SK-N-SH (cell line): ENCODE data around the gene CAMK4. TPM values are rescaled to one million over a fixed set of nuclear protein-coding genes. Genes with fewer than 3 reads are reported as not detected.

Experiments used
- CTCF ChIA-PET: fragments of 300-600, 350-600 bp; formaldehyde crosslinking; extraction: SDS; loops from one replicate; lab custom pipeline; 2021; lab: Yijun Ruan, JAX
- POLR2A ChIA-PET: fragments of 350-600 bp; sonication (Branson Sonifier 250); formaldehyde crosslinking; extraction: SDS; loops from one replicate; lab custom pipeline; 2020; ENCODE audit warnings: antibody characterized with exemption, inconsistent platforms; lab: Yijun Ruan, JAX
- DNase-seq: peaks from one replicate; pipeline ENCODE4 v3.0.0; 2012
- H2AFZ ChIP-seq: fragments of 200-600 bp; sonication (generic); 2 replicates; pipeline ENCODE4 v1.8.1; 2016; ENCODE audit warnings: antibody characterized with exemption, mild to moderate bottlenecking, low read depth
- H3F3A ChIP-seq: fragments of 200-600 bp; sonication (generic); replicated peaks from 2 replicates; pipeline ENCODE3; 2016; ENCODE audit warnings: antibody characterized with exemption, mild to moderate bottlenecking; ENCODE audit not compliant: insufficient read depth
- H3K27ac ChIP-seq, 2 experiments: fragments of 200-500 bp in 1 of 2; fragments of 200-600 bp in 1 of 2; sonication (Bioruptor generic) in 1 of 2; sonication (generic), shearing (Covaris generic) in 1 of 2; 2 replicates each; pipeline versions ENCODE4 v1.5.1 to v1.6.1; 2014 to 2016; ENCODE audit warnings: low read depth in 2 of 2, inconsistent platforms in 1 of 2, low read length in 1 of 2, mild to moderate bottlenecking in 1 of 2, mixed read lengths in 1 of 2
- H3K27me3 ChIP-seq: fragments of 200-600 bp; sonication (generic), shearing (Covaris generic); 2 replicates; pipeline ENCODE4 v1.6.1; 2016; ENCODE audit warnings: mixed run types; ENCODE audit not compliant: insufficient read depth
- H3K36me3 ChIP-seq, 2 experiments: fragments of 200-500 bp in 1 of 2; fragments of 200-600 bp in 1 of 2; sonication (Bioruptor generic) in 1 of 2; sonication (generic) in 1 of 2; replicated peaks in 1 of 2; 2 replicates each; pipeline versions ENCODE3 to v1.5.1; 2014 to 2016; ENCODE audit warnings: low read length in 1 of 2, mild to moderate bottlenecking in 1 of 2; ENCODE audit not compliant: insufficient read depth in 2 of 2, control insufficient read depth in 1 of 2
- H3K4me1 ChIP-seq, 2 experiments: fragments of 200-500 bp in 1 of 2; fragments of 200-600 bp in 1 of 2; sonication (Bioruptor generic) in 1 of 2; sonication (generic), shearing (Covaris generic) in 1 of 2; 2 replicates each; pipeline versions ENCODE4 v1.5.1 to v1.6.1; 2014 to 2016; ENCODE audit warnings: low read depth in 1 of 2, low read length in 1 of 2, mixed run types in 1 of 2; ENCODE audit not compliant: insufficient read depth in 2 of 2, control insufficient read depth in 1 of 2
- H3K4me2 ChIP-seq: fragments of 200-600 bp; sonication (generic), shearing (Covaris generic); 2 replicates; pipeline ENCODE4 v1.6.1; 2017; ENCODE audit warnings: mixed run types
- H3K4me3 ChIP-seq, 2 experiments: fragments of 200-500 bp in 1 of 2; fragments of 200-600 bp in 1 of 2; sonication (Bioruptor generic) in 1 of 2; sonication (generic), shearing (Covaris generic) in 1 of 2; 2 replicates each; pipeline versions ENCODE4 v1.5.1 to v1.8.1; 2014 to 2016; ENCODE audit warnings: low read depth in 2 of 2, inconsistent platforms in 1 of 2, low read length in 1 of 2, mild to moderate bottlenecking in 1 of 2, mixed read lengths in 1 of 2, moderate library complexity in 1 of 2
- H3K79me2 ChIP-seq: fragments of 200-600 bp; sonication (generic); 2 replicates; pipeline ENCODE4 v1.8.1; 2017; ENCODE audit warnings: mild to moderate bottlenecking; ENCODE audit not compliant: insufficient read depth
- H3K9ac ChIP-seq: fragments of 200-600 bp; sonication (generic); 2 replicates; pipeline ENCODE4 v1.6.1; 2017; ENCODE audit warnings: mixed run types
- H3K9me2 ChIP-seq: fragments of 200-600 bp; sonication (generic); 2 replicates; pipeline ENCODE4 v1.6.1; 2017; ENCODE audit warnings: mixed run types
- H3K9me3 ChIP-seq: fragments of 200-600 bp; sonication (generic); 2 replicates; pipeline ENCODE4 v1.6.1; 2017; ENCODE audit warnings: mixed run types, mild to moderate bottlenecking, moderate library complexity
- H4K20me1 ChIP-seq: fragments of 200-600 bp; sonication (generic); 2 replicates; pipeline ENCODE4 v1.6.1; 2017; ENCODE audit warnings: mild to moderate bottlenecking, mixed run types; ENCODE audit not compliant: insufficient read depth
- CTCF ChIP-seq: fragments of 200-600 bp; sonication (generic); IDR thresholded peaks from 2 replicates; pipeline ENCODE4 v1.6.1; 2017; ENCODE audit warnings: antibody characterized with exemption, mild to moderate bottlenecking, moderate library complexity
- EP300 ChIP-seq, 2 experiments: IDR thresholded peaks; 2 replicates each; pipeline versions ENCODE4 v1.4.0 to v1.6.1; 2012; ENCODE audit warnings: borderline replicate concordance in 1 of 2, low read depth in 1 of 2, low read length in 1 of 2
- FOSL2 ChIP-seq: IDR thresholded peaks from 2 replicates; pipeline ENCODE4 v1.4.0; 2012; ENCODE audit warnings: low read depth, mild to moderate bottlenecking, moderate library complexity, borderline replicate concordance
- FOXM1 ChIP-seq: IDR thresholded peaks from 2 replicates; pipeline ENCODE4 v1.4.0; 2012; ENCODE audit warnings: low read depth, mild to moderate bottlenecking
- GABPA ChIP-seq: IDR thresholded peaks from 2 replicates; pipeline ENCODE4 v1.4.0; 2012; ENCODE audit warnings: low read depth, mild to moderate bottlenecking
- JUND ChIP-seq: IDR thresholded peaks from 2 replicates; pipeline ENCODE4 v1.4.0; 2012
- MAX ChIP-seq: IDR thresholded peaks from 2 replicates; pipeline ENCODE4 v1.4.0; 2012; ENCODE audit warnings: low read depth
- MEF2A ChIP-seq: IDR thresholded peaks from 2 replicates; pipeline ENCODE4 v1.4.0; 2012; ENCODE audit warnings: low read depth, borderline replicate concordance
- PBX3 ChIP-seq: IDR thresholded peaks from 2 replicates; pipeline ENCODE4; 2012
- RCOR1 ChIP-seq: fragments of 150-350 bp; IDR thresholded peaks from 2 replicates; pipeline ENCODE4 v1.6.1; 2017; ENCODE audit warnings: antibody characterized with exemption, low read length
- TCF12 ChIP-seq: IDR thresholded peaks from 2 replicates; pipeline ENCODE4 v1.4.0; 2012
- WGBS: methylation state at CpG from one replicate; pipeline ENCODE4 v1.1.6; 2017; ENCODE audit warnings: low lambda C conversion rate; 5-methylcytosine and 5-hydroxymethylcytosine counted together
- polyA plus RNA-seq, 3 experiments: library from polyadenylated mRNA; depleted of rRNA; stranded (reverse); fragments of >200 nt; gene quantifications; 2 replicates each; pipeline ENCODE4 v1.2.3, GENCODE V29; 2012
- TF ChIP-seq, protein P1 (sequence below): IDR thresholded peaks from 2 replicates; pipeline ENCODE4 v1.6.1; 2012; ENCODE audit warnings: mild to moderate bottlenecking, low read depth, low read length, moderate library complexity

The CAMK4 gene
- polyA plus RNA-seq, 1 of the 3 experiments (the other 2 are of a cell fraction), result 4.1 TPM

DNA sequence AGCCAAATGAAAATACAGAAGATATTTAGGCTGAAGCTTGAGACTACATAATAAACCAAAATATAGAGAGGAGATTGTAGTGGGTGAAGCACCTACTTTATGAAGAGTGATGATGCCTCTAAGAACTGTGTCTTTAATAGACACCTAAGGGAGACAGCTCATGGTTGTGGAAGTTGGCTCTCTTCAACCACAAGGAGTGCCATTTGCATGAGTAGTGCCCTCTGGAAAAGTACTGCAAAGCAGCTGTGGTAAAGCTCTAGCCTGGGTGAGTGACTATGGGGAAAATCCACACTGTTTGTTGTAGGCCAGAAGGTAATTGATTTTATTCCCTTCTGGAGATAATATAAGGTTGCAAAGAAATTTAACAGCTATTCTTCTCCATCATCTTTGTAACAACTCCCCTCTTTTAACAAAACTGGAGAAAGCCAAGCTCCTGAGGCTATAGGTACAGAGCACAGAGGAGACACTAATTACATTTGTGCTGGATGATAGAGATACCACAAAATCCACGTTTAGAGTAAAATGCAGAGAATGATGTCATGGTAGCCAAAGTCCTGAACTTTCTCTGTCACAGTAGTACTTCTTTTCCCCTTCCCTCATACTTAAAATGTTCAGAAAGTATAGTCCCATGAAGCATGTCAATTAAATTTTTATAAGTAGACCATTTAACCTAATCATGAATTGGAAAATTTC lies 165.4 kb downstream of the CAMK4 start:
- Histone ChIP-seq H3F3A (peaks cover 4% of the 10 kb centered on the region), H3K27ac (peak overlapping the region; percentile 46 to 68; a peak in 3 of 4 replicates), H3K79me2 (no peaks in the 10 kb centered on the region), H3K4me1 (peaks cover 12 to 37% of the 10 kb centered on the region in 2 experiments; a peak in 3 of 4 replicates), H3K36me3 (no peaks in the 10 kb centered on the region), H3K9me2 (no peaks in the 10 kb centered on the region), H3K27me3 (no peaks in the 10 kb centered on the region), H3K4me2 (no peak overlapping the region), H4K20me1 (no peaks in the 10 kb centered on the region), H3K9ac (no peak overlapping the region), H2AFZ (no peak overlapping the region), H3K4me3 (no peak overlapping the region), H3K9me3 (no peaks in the 10 kb centered on the region)
- WGBS, result 19% methylated on average over 1 of the region's 1 CpG
- peak in 1 of 2 experiments; percentile 52; a peak in 1 of 4 replicates for TF ChIP-seq EP300 (IDR thresholded peaks at IDR 0.05; ENCODE audit: borderline replicate concordance in 1 of 2, low read depth in 1 of 2, low read length in 1 of 2)
- TF ChIP-seq GABPA, result no peak
- peak; percentile 59; the same call in 1 of the 2 replicates for TF ChIP-seq TCF12
- TF ChIP-seq, protein P1, sequence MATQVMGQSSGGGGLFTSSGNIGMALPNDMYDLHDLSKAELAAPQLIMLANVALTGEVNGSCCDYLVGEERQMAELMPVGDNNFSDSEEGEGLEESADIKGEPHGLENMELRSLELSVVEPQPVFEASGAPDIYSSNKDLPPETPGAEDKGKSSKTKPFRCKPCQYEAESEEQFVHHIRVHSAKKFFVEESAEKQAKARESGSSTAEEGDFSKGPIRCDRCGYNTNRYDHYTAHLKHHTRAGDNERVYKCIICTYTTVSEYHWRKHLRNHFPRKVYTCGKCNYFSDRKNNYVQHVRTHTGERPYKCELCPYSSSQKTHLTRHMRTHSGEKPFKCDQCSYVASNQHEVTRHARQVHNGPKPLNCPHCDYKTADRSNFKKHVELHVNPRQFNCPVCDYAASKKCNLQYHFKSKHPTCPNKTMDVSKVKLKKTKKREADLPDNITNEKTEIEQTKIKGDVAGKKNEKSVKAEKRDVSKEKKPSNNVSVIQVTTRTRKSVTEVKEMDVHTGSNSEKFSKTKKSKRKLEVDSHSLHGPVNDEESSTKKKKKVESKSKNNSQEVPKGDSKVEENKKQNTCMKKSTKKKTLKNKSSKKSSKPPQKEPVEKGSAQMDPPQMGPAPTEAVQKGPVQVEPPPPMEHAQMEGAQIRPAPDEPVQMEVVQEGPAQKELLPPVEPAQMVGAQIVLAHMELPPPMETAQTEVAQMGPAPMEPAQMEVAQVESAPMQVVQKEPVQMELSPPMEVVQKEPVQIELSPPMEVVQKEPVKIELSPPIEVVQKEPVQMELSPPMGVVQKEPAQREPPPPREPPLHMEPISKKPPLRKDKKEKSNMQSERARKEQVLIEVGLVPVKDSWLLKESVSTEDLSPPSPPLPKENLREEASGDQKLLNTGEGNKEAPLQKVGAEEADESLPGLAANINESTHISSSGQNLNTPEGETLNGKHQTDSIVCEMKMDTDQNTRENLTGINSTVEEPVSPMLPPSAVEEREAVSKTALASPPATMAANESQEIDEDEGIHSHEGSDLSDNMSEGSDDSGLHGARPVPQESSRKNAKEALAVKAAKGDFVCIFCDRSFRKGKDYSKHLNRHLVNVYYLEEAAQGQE, result no peak
- no peak for TF ChIP-seq FOXM1
- TF ChIP-seq CTCF, result no peak
- TF ChIP-seq RCOR1, result no peak
- TF ChIP-seq MAX, result no peak
- TF ChIP-seq FOSL2, result peak; percentile 51; the same call in 1 of the 2 replicates
- peak; percentile 59 for TF ChIP-seq JUND
- TF ChIP-seq MEF2A, result no peak
- 0 out of 2 replicates have a peak, but pooled peaks have one; percentile 6 for TF ChIP-seq PBX3
- CTCF ChIA-PET, result interaction anchor here (1.0 to 2.1 kb wide), 4 partner anchors 20 to 232 kb away, joined by 3 to 7 read pairs (median 5); no protein-coding TSS in a partner anchor
- no peak for DNase-seq
- POLR2A ChIA-PET, result no interaction called here
